AG04449 (cell line): Measurements from ENCODE around the gene ZEB2.

Source experiments
- CTCF ChIA-PET: fragments of 350-600 bp; formaldehyde crosslinking; extraction: SDS; loops from one replicate; lab custom pipeline; 2021; ENCODE audit warnings: antibody characterized with exemption; lab: Yijun Ruan, JAX
- POLR2A ChIA-PET: fragments of 400-600, 350-600 bp; formaldehyde crosslinking; extraction: SDS; loops from one replicate; lab custom pipeline; 2020; ENCODE audit warnings: antibody characterized with exemption, inconsistent platforms; lab: Yijun Ruan, JAX
- DNase-seq: peaks from one replicate; pipeline ENCODE4 v3.0.0-alpha.2; 2010; ENCODE audit warnings: low read depth, low spot score
- H3K4me3 ChIP-seq: 2 replicates; pipeline ENCODE4 v1.5.1; 2011; ENCODE audit warnings: low read depth, mild to moderate bottlenecking, control low read depth, low read length
- CTCF ChIP-seq: IDR thresholded peaks from one replicate; pipeline ENCODE4 v1.5.1; 2011; ENCODE audit warnings: mild to moderate bottlenecking, moderate library complexity, low read length, control low read depth, inconsistent platforms; ENCODE audit not compliant: insufficient read depth; ENCODE audit errors: missing control alignments

The ZEB2 gene

DNA sequence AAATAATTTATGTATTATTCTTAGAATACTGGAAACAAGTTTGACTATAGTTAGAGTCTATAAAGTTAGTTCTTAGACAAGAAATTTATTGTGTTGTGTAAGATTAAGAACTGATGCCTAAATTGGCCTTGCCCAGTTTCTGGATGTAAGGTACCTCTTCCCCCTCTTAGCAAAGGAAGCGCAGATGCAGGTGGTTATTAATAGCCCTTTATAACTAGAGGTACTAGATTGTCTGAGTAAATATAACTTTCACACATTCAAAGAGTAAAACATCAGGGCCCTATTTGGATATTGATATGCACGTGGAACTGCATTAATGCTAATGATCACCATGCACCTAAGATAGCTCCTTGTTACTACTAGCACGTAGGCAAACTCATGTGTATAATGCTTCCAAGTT, 100.7 kb downstream of the ZEB2 start:
- ChIA-PET POLR2A (no interaction called here), CTCF (no interaction called here)
- H3K4me3 ChIP-seq, result no peak overlapping the region
- TF ChIP-seq CTCF, result no peak
- no peak for DNase-seq

GRCh38 chr2:144415386-144415785, 104.5 kb downstream of the ZEB2 start:
- H3K4me3 ChIP-seq, result no peak overlapping the region
- no peak for DNase-seq
- no peak for TF ChIP-seq CTCF
- CTCF ChIA-PET, result no interaction called here
- POLR2A ChIA-PET, result no interaction called here

- TF ChIP-seq CTCF, result no peak
- ChIA-PET POLR2A (no interaction called here), CTCF (no interaction called here)
- peak; percentile 85 for DNase-seq
- no peak overlapping the region for H3K4me3 ChIP-seq
Measured at GRCh38 chr2:144414324-144414845, 105.5 kb downstream of the ZEB2 start.

- no peak for TF ChIP-seq CTCF
- ChIA-PET CTCF (interaction anchor here (1.1 kb wide), 1 partner anchor 9 kb away, joined by 3 read pairs; no protein-coding TSS in a partner anchor), POLR2A (no interaction called here)
- H3K4me3 ChIP-seq, result no peak overlapping the region
- no peak for DNase-seq
Measured at GRCh38 chr2:144412709-144413108, 107.2 kb downstream of the ZEB2 start.

- no peak overlapping the region for H3K4me3 ChIP-seq
- TF ChIP-seq CTCF, result no peak
- CTCF ChIA-PET, result no interaction called here
- no peak for DNase-seq
- POLR2A ChIA-PET, result no interaction called here
Measured at GRCh38 chr2:144411473-144411872, 108.4 kb downstream of the ZEB2 start.

GRCh38 chr2:144409241-144409640, 110.7 kb downstream of the ZEB2 start:
- no peak overlapping the region for H3K4me3 ChIP-seq
- no peak for TF ChIP-seq CTCF
- no peak for DNase-seq
- ChIA-PET POLR2A (no interaction called here), CTCF (no interaction called here)
